IgD-negative memory B cell (primary cell): Measurements from ENCODE around the gene C4orf17. TPM values are rescaled to one million over a fixed set of nuclear protein-coding genes. Genes with fewer than 3 reads are reported as not detected.

Experiments
- H3K27ac Mint-ChIP-seq, 3 donors: one replicate each; pipeline ENCODE4 v1.8.0; 2020 to 2022; ENCODE audit warnings: mild to moderate bottlenecking in 3 of 3, mixed read lengths in 3 of 3, moderate library complexity in 1 of 3
- H3K27me3 Mint-ChIP-seq: one replicate; pipeline ENCODE4 v1.8.0; 2021; ENCODE audit warnings: mixed read lengths
- H3K36me3 Mint-ChIP-seq: one replicate; pipeline ENCODE4 v1.8.0; 2020; ENCODE audit warnings: mild to moderate bottlenecking, mixed read lengths
- H3K4me1 Mint-ChIP-seq, 3 donors: one replicate each; pipeline ENCODE4 v1.8.0; 2020 to 2022; ENCODE audit warnings: mixed read lengths in 3 of 3, mild to moderate bottlenecking in 1 of 3
- H3K4me3 Mint-ChIP-seq, 4 donors: one replicate each; pipeline ENCODE4 v1.8.0; 2020 to 2022; ENCODE audit warnings: mild to moderate bottlenecking in 4 of 4, mixed read lengths in 4 of 4, moderate library complexity in 3 of 4
- H3K9me3 Mint-ChIP-seq, 3 donors: one replicate each; pipeline ENCODE4 v1.8.0; 2020 to 2021; ENCODE audit warnings: mixed read lengths in 3 of 3, mild to moderate bottlenecking in 1 of 3
- polyA plus RNA-seq: library from polyadenylated mRNA; unstranded; fragments of 300-500 nt; fragmentation: Illumina TruSeq; gene quantifications from one replicate; pipeline ENCODE4 v1.2.3, GENCODE V29; 2021

The C4orf17 gene
- polyA plus RNA-seq, 1 donor from 2014 or later, result not detected

DNA sequence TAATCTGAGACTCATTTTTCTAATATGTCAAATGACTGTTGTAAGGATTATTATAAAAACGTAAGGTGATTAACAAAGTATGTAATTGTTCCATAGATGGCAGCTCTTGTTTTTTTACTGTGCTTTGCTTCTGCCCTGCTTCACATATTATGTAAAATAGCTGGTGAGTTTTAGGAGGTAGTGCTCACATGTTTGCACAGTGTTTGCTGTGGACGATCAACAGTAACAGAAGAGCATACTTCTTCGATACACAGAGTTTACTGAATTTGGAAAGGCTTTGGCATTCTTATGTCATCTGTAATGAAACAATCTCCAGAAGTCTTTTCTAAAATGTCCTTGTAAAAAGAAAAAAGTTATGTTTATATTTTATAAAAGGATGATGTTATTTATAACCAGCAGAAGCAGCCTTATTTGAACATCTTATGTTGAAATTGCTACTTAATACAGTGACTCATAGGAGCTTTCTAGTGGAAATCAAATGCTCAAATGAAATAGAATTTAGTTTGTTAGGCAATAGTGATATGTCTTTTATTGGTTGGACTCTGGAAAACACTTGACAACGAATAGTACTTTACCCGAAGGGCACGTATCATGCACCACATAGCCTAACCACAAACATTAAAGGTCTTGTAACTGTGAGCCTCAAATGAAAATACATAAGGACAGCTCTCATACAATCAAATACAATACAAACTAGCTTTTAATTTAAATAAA is 61.9 kb downstream of the C4orf17 start:
- H3K4me3 Mint-ChIP-seq, result no peak overlapping the region
- no peak overlapping the region for H3K27ac Mint-ChIP-seq
- H3K4me1 Mint-ChIP-seq, result peaks cover 6 to 9% (median 8%) of the 10 kb centered on the region in 3 donors
- H3K9me3 Mint-ChIP-seq, result no peaks in the 10 kb centered on the region
- H3K36me3 Mint-ChIP-seq, result no peaks in the 10 kb centered on the region
- peaks cover 2% of the 10 kb centered on the region for H3K27me3 Mint-ChIP-seq

DNA sequence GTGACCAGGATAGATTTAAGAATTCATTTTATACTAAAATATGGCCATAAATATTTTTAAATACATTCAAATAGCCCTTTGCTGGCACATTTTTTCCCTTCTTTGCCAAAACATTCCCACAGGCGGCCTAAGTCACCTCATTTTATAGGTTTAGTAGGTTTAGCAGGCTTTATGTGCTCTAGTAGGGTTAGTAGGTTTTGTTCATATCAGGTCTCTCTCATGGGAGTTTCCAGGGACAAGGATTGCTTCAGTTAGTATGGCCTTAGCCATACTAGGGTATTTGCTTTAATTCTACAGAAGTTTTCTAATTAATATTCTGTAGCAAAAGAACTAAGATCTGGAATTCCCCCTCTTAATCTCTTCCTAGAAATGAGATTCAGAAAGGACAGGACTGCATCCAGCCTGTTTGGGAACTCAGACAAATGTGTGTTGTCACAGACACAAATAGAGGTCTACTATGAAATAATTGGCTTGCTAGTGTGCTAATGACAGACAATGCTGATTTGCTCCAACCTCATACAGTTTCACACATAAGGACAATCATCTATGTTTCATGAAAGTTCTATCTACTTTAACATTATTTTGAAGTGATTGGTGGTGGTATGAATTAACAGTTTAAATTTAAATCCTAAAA is 63.0 kb downstream of the C4orf17 start:
- Mint-ChIP-seq H3K27ac (no peak overlapping the region), H3K4me1 (peaks cover 6 to 9% (median 8%) of the 10 kb centered on the region in 3 donors), H3K36me3 (no peaks in the 10 kb centered on the region), H3K4me3 (no peak overlapping the region), H3K9me3 (no peaks in the 10 kb centered on the region), H3K27me3 (peaks cover under 1% of the 10 kb centered on the region)

DNA sequence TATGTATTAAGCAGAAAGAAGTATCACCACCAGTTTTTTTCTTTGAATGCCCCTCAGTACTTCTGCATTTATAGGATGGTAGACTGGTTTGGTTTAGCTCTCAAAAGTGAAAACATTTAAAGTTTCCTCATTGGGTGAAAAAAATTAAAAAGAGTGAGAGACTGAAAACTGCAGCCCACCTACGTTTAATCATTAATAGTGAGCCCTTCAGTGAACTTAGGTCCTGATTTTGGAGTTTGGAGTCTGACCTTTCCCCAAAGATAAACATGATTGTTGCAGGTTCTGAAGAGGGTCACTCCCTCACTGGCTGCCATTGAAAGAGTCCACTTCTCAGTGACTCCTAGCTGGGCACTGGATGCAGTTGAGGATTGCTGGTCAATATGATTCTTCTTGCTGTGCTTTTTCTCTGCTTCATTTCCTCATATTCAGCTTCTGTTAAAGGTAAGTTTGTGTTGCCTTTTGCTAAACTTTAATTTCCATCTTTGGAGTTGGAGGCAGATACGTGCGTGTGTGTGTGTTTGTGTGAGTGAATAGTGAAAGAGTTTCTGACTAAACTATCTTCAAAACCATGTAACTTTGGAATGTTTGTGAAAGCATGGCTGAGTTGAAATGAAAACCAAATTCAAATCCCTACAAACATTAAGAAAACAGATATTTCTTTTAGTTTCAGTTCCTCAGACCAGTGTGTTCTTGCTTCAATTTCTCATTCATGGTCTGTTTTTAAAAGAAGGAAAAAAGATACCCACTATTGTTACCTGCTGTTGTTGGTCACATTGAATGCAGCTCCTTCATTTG is 63.9 kb downstream of the C4orf17 start, which contains the start of gene MTTP:
Gene MTTP (plus strand): TSS at position 295 of the 795 bp plus-strand sequence. CDS start 86 bp downstream, at position 381.
- Mint-ChIP-seq H3K36me3 (no peaks in the 10 kb centered on the region), H3K4me3 (peak within 1 kb of the TSS; percentile 2 to 79 (median 52)), H3K4me1 (peaks cover 6 to 9% (median 8%) of the 10 kb centered on the region in 3 donors), H3K27me3 (peaks cover 2% of the 10 kb centered on the region), H3K9me3 (no peaks in the 10 kb centered on the region), H3K27ac (peak within 1 kb of the TSS; percentile 4 to 94 (median 84))

DNA sequence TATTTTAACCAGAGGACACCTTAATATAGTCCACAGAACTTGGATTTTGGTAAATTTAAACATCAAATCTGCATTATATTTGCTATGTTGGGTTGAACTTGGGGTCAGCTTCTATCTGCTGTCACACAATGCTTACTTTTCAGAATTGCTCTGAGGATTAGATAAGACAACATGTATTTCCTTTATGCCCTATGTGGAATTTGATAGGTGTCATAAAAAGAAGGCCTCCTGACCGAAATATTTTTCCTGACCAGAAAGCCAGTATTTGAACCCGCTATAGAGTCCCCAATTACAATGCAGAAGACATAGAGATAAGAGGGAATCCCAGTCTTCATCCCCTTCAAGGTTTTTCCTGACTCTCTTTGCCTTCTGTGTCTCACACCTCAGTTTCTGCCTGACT is 67.9 kb downstream of the C4orf17 start:
- Mint-ChIP-seq H3K4me1 (peaks cover 6 to 9% (median 8%) of the 10 kb centered on the region in 3 donors), H3K36me3 (no peaks in the 10 kb centered on the region), H3K27me3 (peaks cover 7% of the 10 kb centered on the region), H3K27ac (no peak overlapping the region), H3K4me3 (no peak overlapping the region), H3K9me3 (no peaks in the 10 kb centered on the region)

DNA sequence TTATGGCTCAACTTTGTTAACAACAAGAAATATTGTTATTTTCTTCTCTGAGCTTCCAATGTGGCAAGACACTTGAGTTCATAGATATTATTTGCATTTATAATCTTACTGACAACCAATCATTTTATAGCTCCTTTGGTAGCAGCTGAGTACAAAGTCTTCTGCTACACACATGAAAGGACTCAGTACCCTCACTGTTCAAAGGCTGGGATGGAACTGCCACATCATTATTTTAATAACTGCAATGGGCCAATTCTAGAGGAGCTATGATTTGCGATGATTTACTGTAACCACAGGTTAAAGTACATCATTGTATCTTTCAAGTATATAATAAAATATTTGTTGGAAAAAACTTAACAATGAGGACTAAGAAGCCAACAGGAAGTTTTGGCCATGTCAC is 74.7 kb downstream of the C4orf17 start:
- Mint-ChIP-seq H3K27ac (no peak overlapping the region), H3K27me3 (peaks cover 4% of the 10 kb centered on the region), H3K36me3 (no peaks in the 10 kb centered on the region), H3K4me1 (no peaks in the 10 kb centered on the region), H3K9me3 (no peaks in the 10 kb centered on the region), H3K4me3 (no peak overlapping the region)

DNA sequence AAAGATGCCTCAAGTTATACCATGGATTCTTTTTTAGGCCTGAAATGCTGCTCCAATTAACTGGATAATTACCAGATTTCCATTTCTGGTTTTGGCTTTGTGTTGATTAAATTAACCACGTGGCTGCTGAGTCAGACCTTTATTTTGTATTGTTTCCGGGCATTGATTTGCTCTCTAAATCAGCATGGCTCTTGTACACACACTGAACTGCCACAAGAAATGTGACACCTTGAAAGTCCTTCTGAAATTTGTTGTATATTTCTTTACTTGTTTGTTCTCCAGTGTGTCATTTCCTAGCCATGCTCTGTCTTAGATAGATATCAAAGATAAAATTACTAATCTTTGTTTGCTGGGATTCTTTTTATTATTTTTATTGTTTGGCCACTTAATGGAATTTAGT is 75.5 kb downstream of the C4orf17 start:
- no peak overlapping the region for H3K27ac Mint-ChIP-seq
- H3K36me3 Mint-ChIP-seq, result no peaks in the 10 kb centered on the region
- H3K4me3 Mint-ChIP-seq, result no peak overlapping the region
- H3K4me1 Mint-ChIP-seq, result no peaks in the 10 kb centered on the region
- H3K27me3 Mint-ChIP-seq, result peaks cover 4% of the 10 kb centered on the region
- H3K9me3 Mint-ChIP-seq, result no peaks in the 10 kb centered on the region

DNA sequence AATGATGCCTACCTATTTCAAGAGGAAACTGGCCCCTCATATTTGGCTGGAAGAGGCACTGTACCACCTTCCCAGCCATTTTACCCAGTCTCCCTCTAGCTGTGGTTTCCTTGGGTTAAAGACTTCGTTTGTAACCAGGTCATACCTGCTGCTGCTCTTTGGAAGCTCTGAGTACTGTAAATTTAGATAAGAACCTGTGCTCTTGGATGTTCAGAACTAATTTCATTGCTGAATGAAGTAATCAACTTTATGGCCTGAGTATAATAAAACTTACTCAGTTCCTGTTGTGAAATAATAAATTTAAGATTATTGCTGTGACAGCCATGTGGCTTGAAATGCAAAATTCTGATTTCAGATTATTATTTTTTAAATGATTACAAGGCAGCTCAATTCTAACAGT is 76.0 kb downstream of the C4orf17 start:
- peaks cover 4% of the 10 kb centered on the region for H3K27me3 Mint-ChIP-seq
- H3K4me1 Mint-ChIP-seq, result no peaks in the 10 kb centered on the region
- no peaks in the 10 kb centered on the region for H3K36me3 Mint-ChIP-seq
- no peak overlapping the region for H3K4me3 Mint-ChIP-seq
- no peak overlapping the region for H3K27ac Mint-ChIP-seq
- no peaks in the 10 kb centered on the region for H3K9me3 Mint-ChIP-seq

DNA sequence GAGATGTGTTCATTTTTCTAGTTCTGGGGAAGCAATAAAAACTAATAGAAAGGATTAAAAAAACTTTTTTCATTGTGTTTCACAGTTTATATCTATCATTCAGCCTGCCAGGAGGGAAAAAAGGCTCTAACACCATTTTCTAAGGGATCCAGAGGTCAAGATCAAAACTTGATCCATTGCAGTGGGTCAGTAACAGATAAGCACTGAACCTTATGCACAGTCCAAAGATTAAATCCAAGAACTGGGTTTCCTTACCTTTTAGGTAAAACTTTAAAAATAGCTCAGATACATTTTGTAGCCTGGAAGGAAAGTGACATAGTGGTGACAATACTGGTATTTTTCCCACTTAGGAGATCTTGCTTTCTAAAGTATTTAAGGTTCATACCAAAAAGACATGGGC is 76.5 kb downstream of the C4orf17 start:
- H3K4me3 Mint-ChIP-seq, result no peak overlapping the region
- no peaks in the 10 kb centered on the region for H3K27me3 Mint-ChIP-seq
- H3K36me3 Mint-ChIP-seq, result no peaks in the 10 kb centered on the region
- H3K27ac Mint-ChIP-seq, result no peak overlapping the region
- no peaks in the 10 kb centered on the region for H3K9me3 Mint-ChIP-seq
- H3K4me1 Mint-ChIP-seq, result no peaks in the 10 kb centered on the region

DNA sequence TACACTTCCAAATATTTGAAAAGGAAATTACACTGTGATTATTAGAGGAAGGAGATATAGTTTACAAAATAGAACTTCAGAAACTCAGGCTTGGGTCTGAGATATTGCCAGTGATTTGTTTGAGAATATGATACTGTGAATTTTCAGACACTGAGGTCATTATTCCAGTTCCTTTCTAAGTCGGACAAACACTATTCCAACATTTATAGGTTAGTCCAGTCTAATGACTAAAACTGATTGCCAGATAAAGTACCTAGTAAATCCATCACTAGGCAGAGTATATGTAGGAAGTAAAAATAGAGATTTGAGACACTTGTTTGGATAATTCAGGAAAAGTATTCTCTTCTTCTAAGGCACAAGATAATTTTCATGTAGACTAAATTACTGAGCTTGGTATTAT is 77.0 kb downstream of the C4orf17 start:
- H3K9me3 Mint-ChIP-seq, result no peaks in the 10 kb centered on the region
- no peaks in the 10 kb centered on the region for H3K27me3 Mint-ChIP-seq
- no peaks in the 10 kb centered on the region for H3K36me3 Mint-ChIP-seq
- no peak overlapping the region for H3K27ac Mint-ChIP-seq
- H3K4me3 Mint-ChIP-seq, result no peak overlapping the region
- H3K4me1 Mint-ChIP-seq, result no peaks in the 10 kb centered on the region

DNA sequence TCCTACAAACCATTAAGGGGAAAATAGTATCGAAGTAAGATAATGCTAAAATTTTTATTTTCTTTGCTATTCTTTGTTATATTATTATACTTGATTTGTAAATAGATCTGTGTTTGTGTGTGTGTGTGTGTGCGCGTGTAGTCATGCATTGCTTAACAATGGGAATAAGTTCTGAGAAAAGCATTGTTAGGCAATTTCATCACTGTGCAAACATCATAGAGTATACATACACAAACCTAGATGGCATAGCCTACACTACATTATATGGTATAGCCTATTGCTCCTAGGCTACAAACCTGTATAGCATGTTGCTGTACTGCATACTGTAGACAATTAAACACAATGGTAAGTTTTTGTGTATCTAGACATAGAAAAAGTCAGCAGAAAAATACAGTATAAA is 80.9 kb downstream of the C4orf17 start:
- H3K27ac Mint-ChIP-seq, result no peak overlapping the region
- H3K4me3 Mint-ChIP-seq, result no peak overlapping the region
- no peaks in the 10 kb centered on the region for H3K4me1 Mint-ChIP-seq
- no peaks in the 10 kb centered on the region for H3K36me3 Mint-ChIP-seq
- H3K27me3 Mint-ChIP-seq, result no peaks in the 10 kb centered on the region
- no peaks in the 10 kb centered on the region for H3K9me3 Mint-ChIP-seq

Other genes starting within 250 kb of the C4orf17 start
- not detected for gene ADH1A, start 220.0 kb upstream of the C4orf17 start, polyA plus RNA-seq
- gene ADH1B, start 189.6 kb upstream of the C4orf17 start, polyA plus RNA-seq, result not detected
- gene ADH1C, start 158.3 kb upstream of the C4orf17 start, polyA plus RNA-seq, result not detected
- not detected for gene ADH7, start 75.7 kb upstream of the C4orf17 start, polyA plus RNA-seq
- gene TRMT10A, start 53.0 kb downstream of the C4orf17 start, polyA plus RNA-seq, result 2.3 TPM
- gene MTTP, start 63.8 kb downstream of the C4orf17 start, polyA plus RNA-seq, result not detected
- gene C4orf54, start 146.8 kb downstream of the C4orf17 start, polyA plus RNA-seq, result not detected